ENCODE results near the gene FGF18.
"Not testable (repeated sequence)": the region's sequence is repeated elsewhere in the genome, so short reads cannot be mapped to it uniquely, and the experiment has no call there.

The FGF18 gene

GRCh38 chr5:171400169-171400568 is 19.3 kb upstream of the FGF18 start:
- DNase-seq (ENCODE audit: low spot score): no peak

GRCh38 chr5:171401167-171401947 is 18.1 kb upstream of the FGF18 start:
- no peak for DNase-seq (ENCODE audit: low spot score)

GRCh38 chr5:171402751-171403150 is 16.7 kb upstream of the FGF18 start:
- not testable (repeated sequence) for DNase-seq (ENCODE audit: low spot score)

- no peak for DNase-seq (ENCODE audit: low spot score)
These were observed 13.8 kb upstream of the FGF18 start for GRCh38 chr5:171405615-171406014.

GRCh38 chr5:171407234-171407633 is 12.2 kb upstream of the FGF18 start:
- no peak for DNase-seq (ENCODE audit: low spot score)

- no peak for DNase-seq (ENCODE audit: low spot score)
These were observed 10.0 kb upstream of the FGF18 start for GRCh38 chr5:171409164-171410136.

- no peak for DNase-seq (ENCODE audit: low spot score)
These were observed 9.3 kb upstream of the FGF18 start for GRCh38 chr5:171410181-171410580.

GRCh38 chr5:171412186-171412585 is 7.3 kb upstream of the FGF18 start:
- no peak for DNase-seq (ENCODE audit: low spot score)

DNA sequence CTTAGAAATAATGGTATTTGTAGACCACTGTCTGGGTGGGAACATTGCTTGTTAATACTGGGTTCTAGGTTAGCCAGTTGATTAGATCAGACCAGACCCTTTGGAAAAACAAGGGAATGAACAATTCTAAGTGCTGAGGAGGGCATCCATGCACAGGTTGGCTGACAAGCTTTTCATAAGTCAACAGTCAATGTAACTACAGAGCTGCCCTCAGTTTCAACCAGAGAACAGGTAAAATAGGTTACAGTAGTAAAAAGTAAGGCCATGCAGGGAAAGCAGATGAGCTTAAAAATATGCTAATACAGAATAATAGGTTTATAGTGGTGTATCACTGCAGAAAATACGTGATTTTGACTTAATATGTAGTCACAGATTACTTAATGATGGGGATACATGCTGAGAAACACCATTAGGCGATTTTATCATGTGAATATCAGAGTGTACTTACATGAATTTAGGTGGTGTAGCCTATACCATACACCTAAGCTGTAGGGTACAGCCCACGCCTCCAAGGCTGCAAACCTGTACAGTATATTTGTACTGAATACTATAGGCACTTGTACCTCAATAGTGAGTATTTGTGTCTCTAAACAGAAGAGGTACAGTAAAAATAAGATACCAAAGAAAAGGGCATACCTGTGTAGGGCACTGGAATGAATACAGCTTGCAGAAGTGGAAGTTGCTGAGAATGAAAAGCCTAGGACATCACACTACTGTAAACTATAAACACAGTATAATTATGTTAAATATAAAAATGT is 6.1 kb upstream of the FGF18 start:
- DNase-seq (ENCODE audit: low spot score): no peak

- not testable (repeated sequence) for DNase-seq (ENCODE audit: low spot score)
These were observed 5.5 kb upstream of the FGF18 start for GRCh38 chr5:171413993-171414392.

DNA sequence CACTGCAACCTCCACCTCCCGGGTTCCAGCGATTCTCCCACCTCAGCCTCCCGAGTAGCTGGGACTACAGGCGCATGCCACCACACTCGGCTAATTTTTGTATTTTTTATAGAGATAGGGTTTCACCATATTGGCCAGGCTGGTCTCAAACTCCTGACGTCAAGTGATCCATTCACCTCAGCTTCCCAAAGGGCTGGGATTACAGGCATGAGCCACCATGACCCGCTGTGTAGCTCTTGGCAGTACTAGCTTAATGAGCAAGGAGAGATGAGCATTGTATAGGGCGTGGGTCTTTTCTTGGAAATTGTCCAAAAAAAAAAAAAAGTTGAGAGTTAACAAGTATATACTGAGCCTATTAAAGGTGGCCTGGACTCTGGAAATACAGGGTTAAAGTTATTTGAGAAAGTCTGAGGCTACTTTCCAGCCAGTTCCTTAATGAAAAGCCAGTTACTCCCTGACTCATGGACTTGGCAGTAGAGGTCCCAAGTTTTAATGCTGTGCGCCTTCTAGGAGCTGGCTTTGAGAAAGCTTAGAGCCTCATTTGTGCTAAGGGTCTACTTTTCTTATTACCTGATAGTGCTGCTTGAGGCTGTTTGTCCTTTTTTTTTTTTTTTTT is 4.2 kb upstream of the FGF18 start:
- no peak for DNase-seq (ENCODE audit: low spot score)

DNA sequence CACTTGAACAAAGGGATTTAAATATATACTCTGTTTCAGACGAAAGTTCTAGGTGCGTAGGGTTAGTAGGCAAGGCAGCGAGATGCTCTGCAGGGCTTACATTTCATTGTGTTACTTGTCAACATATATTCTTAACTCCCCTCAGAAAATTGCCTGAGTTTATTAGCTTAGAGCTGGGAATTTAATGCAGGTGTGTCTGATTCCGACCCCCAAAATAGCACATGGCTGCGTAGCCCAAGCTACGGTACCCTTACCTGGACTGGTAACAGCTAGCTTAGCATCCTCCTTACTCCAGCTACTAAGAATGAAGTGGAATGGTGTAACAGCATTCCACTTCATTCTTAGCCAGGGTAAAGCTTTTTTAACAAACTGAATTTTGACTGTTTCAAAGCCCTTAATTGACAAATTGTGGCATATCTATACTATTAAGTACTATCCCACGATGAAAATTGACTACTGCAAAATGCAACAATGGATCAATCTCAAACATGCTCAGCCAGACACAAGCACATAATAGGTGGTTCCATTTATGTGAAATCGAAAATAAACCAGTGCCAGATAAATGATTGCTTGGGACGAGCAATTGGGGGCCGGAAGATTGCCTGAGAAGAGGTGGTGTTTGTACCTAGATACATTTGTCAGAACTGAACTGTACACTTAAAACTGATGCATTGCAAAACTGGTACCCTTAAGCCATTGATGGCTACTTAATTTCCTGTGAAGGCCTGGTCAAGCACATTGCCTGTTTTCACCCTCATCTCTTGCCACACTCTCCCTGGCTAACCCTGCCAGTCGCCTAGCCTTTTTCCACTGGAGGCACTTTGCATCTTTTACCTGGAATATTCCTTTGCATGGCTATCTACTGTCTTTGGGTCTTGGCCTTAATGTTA is 3.0 kb upstream of the FGF18 start:
- DNase-seq (ENCODE audit: low spot score): no peak

- DNase-seq (ENCODE audit: low spot score): peak; percentile 95
These were observed 998 bp upstream of the FGF18 start for GRCh38 chr5:171418316-171418981.

- DNase-seq (ENCODE audit: low spot score): peak; percentile 76
These were observed 412 bp downstream of the FGF18 start for GRCh38 chr5:171419688-171420430.

GRCh38 chr5:171420431-171421241 is 1.2 kb downstream of the FGF18 start:
- no peak for DNase-seq (ENCODE audit: low spot score)

- DNase-seq (ENCODE audit: low spot score): no peak
These were observed 2.1 kb downstream of the FGF18 start for GRCh38 chr5:171421331-171422262.

- DNase-seq (ENCODE audit: low spot score): no peak
These were observed 3.0 kb downstream of the FGF18 start for GRCh38 chr5:171422495-171422894.
